C4-2B (cell line): ENCODE measurements around the gene COG8.

Experiments used
- ZFX ChIP-seq: fragments of 450-650 bp; IDR thresholded peaks from 2 replicates; pipeline ENCODE4 v1.6.1; 2017
- TF ChIP-seq, protein P1 (sequence below): fragments of 450-650 bp; conservative IDR thresholded peaks from 2 replicates; pipeline ENCODE4 v1.5.1; 2017; ENCODE audit warnings: mild to moderate bottlenecking

GRCh38 chr16:69386596-69386995 is 47.2 kb upstream of the COG8 start:
- TF ChIP-seq, protein P1, sequence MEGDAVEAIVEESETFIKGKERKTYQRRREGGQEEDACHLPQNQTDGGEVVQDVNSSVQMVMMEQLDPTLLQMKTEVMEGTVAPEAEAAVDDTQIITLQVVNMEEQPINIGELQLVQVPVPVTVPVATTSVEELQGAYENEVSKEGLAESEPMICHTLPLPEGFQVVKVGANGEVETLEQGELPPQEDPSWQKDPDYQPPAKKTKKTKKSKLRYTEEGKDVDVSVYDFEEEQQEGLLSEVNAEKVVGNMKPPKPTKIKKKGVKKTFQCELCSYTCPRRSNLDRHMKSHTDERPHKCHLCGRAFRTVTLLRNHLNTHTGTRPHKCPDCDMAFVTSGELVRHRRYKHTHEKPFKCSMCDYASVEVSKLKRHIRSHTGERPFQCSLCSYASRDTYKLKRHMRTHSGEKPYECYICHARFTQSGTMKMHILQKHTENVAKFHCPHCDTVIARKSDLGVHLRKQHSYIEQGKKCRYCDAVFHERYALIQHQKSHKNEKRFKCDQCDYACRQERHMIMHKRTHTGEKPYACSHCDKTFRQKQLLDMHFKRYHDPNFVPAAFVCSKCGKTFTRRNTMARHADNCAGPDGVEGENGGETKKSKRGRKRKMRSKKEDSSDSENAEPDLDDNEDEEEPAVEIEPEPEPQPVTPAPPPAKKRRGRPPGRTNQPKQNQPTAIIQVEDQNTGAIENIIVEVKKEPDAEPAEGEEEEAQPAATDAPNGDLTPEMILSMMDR = no peak
- no peak for TF ChIP-seq ZFX
